WTC11 (cell line): ENCODE measurements around the gene PRKN. TPM values are rescaled to one million over a fixed set of nuclear protein-coding genes. Genes with fewer than 3 reads are reported as not detected.

ENCODE experiments used
- ATAC-seq: fragments of 200-7000 bp; cut with Tn5 transposase; 2 replicates; pipeline ENCODE4 v1.10.0; 2021; ENCODE audit warnings: mild to moderate bottlenecking, moderate library complexity
- CTCF ChIA-PET: fragments of 300-600 bp; sonication (Branson Sonifier 250); formaldehyde crosslinking; loops from one replicate; lab custom pipeline; 2021; ENCODE audit warnings: antibody characterized with exemption; lab: Charles Lee
- POLR2A ChIA-PET: fragments of 350-600 bp; sonication (Branson Sonifier 250); formaldehyde crosslinking; loops from one replicate; lab custom pipeline; 2021; ENCODE audit warnings: antibody characterized with exemption; lab: Charles Lee
- DNase-seq: peaks from one replicate; pipeline ENCODE4 v3.0.0; 2021; ENCODE audit warnings: low spot score
- H3K27ac Mint-ChIP-seq: 2 replicates; pipeline ENCODE4 v1.8.0; 2021; ENCODE audit warnings: mixed read lengths
- H3K27me3 Mint-ChIP-seq: 2 replicates; pipeline ENCODE4 v1.8.0; 2021; ENCODE audit warnings: low read depth, mild to moderate bottlenecking, moderate library complexity, mixed read lengths
- H3K36me3 Mint-ChIP-seq: 2 replicates; pipeline ENCODE4 v1.8.0; 2021; ENCODE audit warnings: mixed read lengths
- H3K4me1 Mint-ChIP-seq: 2 replicates; pipeline ENCODE4 v1.8.0; 2022; ENCODE audit warnings: mixed read lengths
- H3K4me3 Mint-ChIP-seq: 2 replicates; pipeline ENCODE4 v1.8.0; 2021; ENCODE audit warnings: mild to moderate bottlenecking, moderate library complexity, mixed read lengths
- H3K9me3 Mint-ChIP-seq: 2 replicates; pipeline ENCODE4 v1.8.0; 2021; ENCODE audit warnings: mixed read lengths
- ESRRA ChIP-seq: sonication (generic); formaldehyde crosslinking; IDR thresholded peaks from 2 replicates; pipeline ENCODE4 v1.8.1; 2022; ENCODE audit warnings: mild to moderate bottlenecking, missing genetic modification reagents, borderline replicate concordance
- FOXP1 ChIP-seq: sonication (generic); formaldehyde crosslinking; IDR thresholded peaks from 2 replicates; pipeline ENCODE4 v1.8.0; 2022; ENCODE audit warnings: missing genetic modification reagents, mild to moderate bottlenecking, moderate library complexity, borderline replicate concordance
- JAZF1 ChIP-seq: fragments of 250-450 bp; sonication (Bioruptor Pico); IDR thresholded peaks from 2 replicates; pipeline ENCODE4 v1.9.0; 2021; ENCODE audit warnings: moderate library complexity, mild to moderate bottlenecking, inconsistent platforms
- JUN ChIP-seq: sonication (generic); formaldehyde crosslinking; IDR thresholded peaks from 2 replicates; pipeline ENCODE4 v1.8.0; 2023; ENCODE audit warnings: mild to moderate bottlenecking, missing genetic modification reagents
- KAT7 ChIP-seq: sonication (generic); formaldehyde crosslinking; IDR thresholded peaks from 2 replicates; pipeline ENCODE4 v1.8.1; 2023; ENCODE audit warnings: missing genetic modification reagents, mild to moderate bottlenecking, borderline replicate concordance
- NFATC4 ChIP-seq: fragments of 250-450 bp; sonication (Bioruptor Pico); IDR thresholded peaks from 2 replicates; pipeline ENCODE4 v1.9.0; 2021; ENCODE audit warnings: mild to moderate bottlenecking
- NFE2L1 ChIP-seq: sonication (generic); formaldehyde crosslinking; IDR thresholded peaks from 2 replicates; pipeline ENCODE4 v1.8.1; 2023; ENCODE audit warnings: missing genetic modification reagents
- NR1H2 ChIP-seq: sonication (generic); formaldehyde crosslinking; IDR thresholded peaks from 2 replicates; pipeline ENCODE4 v1.9.0; 2021; ENCODE audit warnings: mild to moderate bottlenecking, moderate library complexity, missing genetic modification reagents
- NR2C2 ChIP-seq: sonication (generic); formaldehyde crosslinking; IDR thresholded peaks from 2 replicates; pipeline ENCODE4 v1.8.0; 2022; ENCODE audit warnings: mild to moderate bottlenecking, missing genetic modification reagents
- TCF7 ChIP-seq: sonication (generic); formaldehyde crosslinking; IDR thresholded peaks from 2 replicates; pipeline ENCODE4 v1.8.0; 2022; ENCODE audit warnings: mild to moderate bottlenecking, low read depth, missing genetic modification reagents, moderate library complexity
- TEAD1 ChIP-seq: sonication (generic); formaldehyde crosslinking; IDR thresholded peaks from 2 replicates; pipeline ENCODE4 v1.8.0; 2022; ENCODE audit warnings: mild to moderate bottlenecking, missing genetic modification reagents
- ZNF263 ChIP-seq: sonication (generic); formaldehyde crosslinking; IDR thresholded peaks from 2 replicates; pipeline ENCODE4 v1.8.1; 2022; ENCODE audit warnings: low read depth, mild to moderate bottlenecking, moderate library complexity, missing genetic modification reagents
- ZNF396 ChIP-seq: fragments of 250-450 bp; sonication (Bioruptor Pico); IDR thresholded peaks from 2 replicates; pipeline ENCODE4 v1.8.0; 2021; ENCODE audit warnings: mild to moderate bottlenecking, moderate library complexity, borderline replicate concordance
- total RNA-seq: library from RNA; stranded (reverse); gene quantifications from 3 replicates; pipeline ENCODE4 v1.2.3, GENCODE V29; 2021
- TF ChIP-seq, protein P1 (sequence below): sonication (generic); formaldehyde crosslinking; IDR thresholded peaks from 2 replicates; pipeline ENCODE4 v1.8.0; 2022; ENCODE audit warnings: mild to moderate bottlenecking, missing genetic modification reagents
- TF ChIP-seq, protein P2 (sequence below): sonication (generic); formaldehyde crosslinking; IDR thresholded peaks from 2 replicates; pipeline ENCODE4 v1.8.1; 2023; ENCODE audit warnings: mild to moderate bottlenecking, missing genetic modification reagents, moderate library complexity
- TF ChIP-seq, protein P3 (sequence below): sonication (generic); formaldehyde crosslinking; IDR thresholded peaks from 2 replicates; pipeline ENCODE4 v1.8.1; 2022; ENCODE audit warnings: mild to moderate bottlenecking, moderate library complexity, missing genetic modification reagents
- TF ChIP-seq, protein P4 (sequence below): sonication (generic); formaldehyde crosslinking; IDR thresholded peaks from 2 replicates; pipeline ENCODE4 v1.8.0; 2022; ENCODE audit warnings: missing genetic modification reagents
- TF ChIP-seq, protein P5 (sequence below): fragments of 250-450 bp; sonication (Bioruptor Pico); IDR thresholded peaks from 2 replicates; pipeline ENCODE4 v1.9.0; 2021; ENCODE audit warnings: moderate library complexity, mild to moderate bottlenecking, inconsistent platforms, borderline replicate concordance
- TF ChIP-seq, protein P6 (sequence below): fragments of 250-450 bp; sonication (Bioruptor Pico); conservative IDR thresholded peaks from 2 replicates; pipeline ENCODE4 v1.9.0; 2021; ENCODE audit warnings: mild to moderate bottlenecking
- TF ChIP-seq, protein P7 (sequence below): sonication (generic); formaldehyde crosslinking; IDR thresholded peaks from 2 replicates; pipeline ENCODE4 v1.8.1; 2022; ENCODE audit warnings: low read depth, missing genetic modification reagents, borderline replicate concordance

The PRKN gene
- total RNA-seq, 1 experiment from 2014 or later, result 0.59 TPM

DNA sequence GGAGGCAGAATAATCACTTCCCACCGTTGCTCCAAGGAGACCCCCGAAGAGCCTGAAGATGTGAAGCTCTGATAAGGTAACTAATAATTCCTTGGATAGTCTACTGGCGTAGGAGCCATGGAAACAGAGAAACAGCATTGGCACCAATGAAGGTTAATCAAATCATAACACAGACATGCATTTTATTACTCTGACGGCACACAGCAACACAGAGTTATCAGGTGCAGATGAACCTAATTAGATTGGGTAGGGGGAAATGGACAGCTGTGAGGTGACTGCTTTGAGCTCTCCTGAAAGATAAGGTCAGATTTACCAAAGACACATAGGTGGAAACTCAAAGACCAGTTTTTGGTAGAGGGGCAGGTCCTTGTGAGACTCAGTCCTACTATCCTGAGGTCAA, 909.7 kb downstream of the PRKN start:
- POLR2A ChIA-PET, result no interaction called here
- Mint-ChIP-seq H3K4me3 (no peak overlapping the region), H3K9me3 (no peaks in the 10 kb centered on the region; the same call in 1 of the 2 replicates), H3K36me3 (no peaks in the 10 kb centered on the region), H3K27ac (no peak overlapping the region), H3K4me1 (no peaks in the 10 kb centered on the region), H3K27me3 (no peaks in the 10 kb centered on the region)
- TF ChIP-seq NFATC4 (no peak), NR1H2 (CRISPR knock-in tag) (no peak), KAT7 (CRISPR knock-in tag) (no peak)
- TF ChIP-seq, protein P1, sequence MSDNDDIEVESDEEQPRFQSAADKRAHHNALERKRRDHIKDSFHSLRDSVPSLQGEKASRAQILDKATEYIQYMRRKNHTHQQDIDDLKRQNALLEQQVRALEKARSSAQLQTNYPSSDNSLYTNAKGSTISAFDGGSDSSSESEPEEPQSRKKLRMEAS (CRISPR knock-in tag), result no peak
- TF ChIP-seq, protein P2, sequence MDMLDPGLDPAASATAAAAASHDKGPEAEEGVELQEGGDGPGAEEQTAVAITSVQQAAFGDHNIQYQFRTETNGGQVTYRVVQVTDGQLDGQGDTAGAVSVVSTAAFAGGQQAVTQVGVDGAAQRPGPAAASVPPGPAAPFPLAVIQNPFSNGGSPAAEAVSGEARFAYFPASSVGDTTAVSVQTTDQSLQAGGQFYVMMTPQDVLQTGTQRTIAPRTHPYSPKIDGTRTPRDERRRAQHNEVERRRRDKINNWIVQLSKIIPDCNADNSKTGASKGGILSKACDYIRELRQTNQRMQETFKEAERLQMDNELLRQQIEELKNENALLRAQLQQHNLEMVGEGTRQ, result no peak
- CTCF ChIA-PET, result no interaction called here
- ATAC-seq (no peak), DNase-seq (no peak)

DNA sequence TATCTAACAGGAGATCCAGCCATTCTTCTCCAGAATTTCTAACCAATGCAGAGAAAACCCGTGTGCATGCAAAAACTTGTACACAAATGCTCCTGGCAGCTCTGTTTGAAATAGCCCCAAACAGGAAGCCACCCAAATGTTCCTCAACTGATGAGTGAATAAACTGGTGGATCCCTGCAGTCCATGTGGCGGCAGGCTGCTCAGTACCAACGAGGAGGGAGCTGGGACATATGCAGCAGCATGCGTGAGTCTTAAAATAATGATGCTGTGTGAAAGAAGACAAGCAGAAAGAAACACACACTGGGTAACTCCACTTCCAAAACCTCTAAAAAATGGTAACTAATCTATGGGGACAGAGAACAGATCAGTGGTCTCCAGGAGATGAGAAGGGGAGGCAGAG, 911.6 kb downstream of the PRKN start:
- ChIA-PET POLR2A (no interaction called here), CTCF (no interaction called here)
- H3K27me3 Mint-ChIP-seq, result no peaks in the 10 kb centered on the region
- no peak for DNase-seq
- H3K27ac Mint-ChIP-seq, result no peak overlapping the region
- TF ChIP-seq JAZF1 (CRISPR knock-in tag) (no peak), TEAD1 (no peak), ESRRA (CRISPR knock-in tag) (no peak), NR1H2 (CRISPR knock-in tag) (no peak), ZNF396 (CRISPR knock-in tag) (no peak), FOXP1 (no peak), NFE2L1 (CRISPR knock-in tag) (no peak), ZNF263 (CRISPR knock-in tag) (no peak), JUN (no peak)
- TF ChIP-seq, protein P3, sequence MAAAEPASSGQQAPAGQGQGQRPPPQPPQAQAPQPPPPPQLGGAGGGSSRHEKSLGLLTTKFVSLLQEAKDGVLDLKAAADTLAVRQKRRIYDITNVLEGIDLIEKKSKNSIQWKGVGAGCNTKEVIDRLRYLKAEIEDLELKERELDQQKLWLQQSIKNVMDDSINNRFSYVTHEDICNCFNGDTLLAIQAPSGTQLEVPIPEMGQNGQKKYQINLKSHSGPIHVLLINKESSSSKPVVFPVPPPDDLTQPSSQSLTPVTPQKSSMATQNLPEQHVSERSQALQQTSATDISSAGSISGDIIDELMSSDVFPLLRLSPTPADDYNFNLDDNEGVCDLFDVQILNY, result no peak
- TF ChIP-seq, protein P1 (CRISPR knock-in tag), result no peak
- TF ChIP-seq, protein P4, sequence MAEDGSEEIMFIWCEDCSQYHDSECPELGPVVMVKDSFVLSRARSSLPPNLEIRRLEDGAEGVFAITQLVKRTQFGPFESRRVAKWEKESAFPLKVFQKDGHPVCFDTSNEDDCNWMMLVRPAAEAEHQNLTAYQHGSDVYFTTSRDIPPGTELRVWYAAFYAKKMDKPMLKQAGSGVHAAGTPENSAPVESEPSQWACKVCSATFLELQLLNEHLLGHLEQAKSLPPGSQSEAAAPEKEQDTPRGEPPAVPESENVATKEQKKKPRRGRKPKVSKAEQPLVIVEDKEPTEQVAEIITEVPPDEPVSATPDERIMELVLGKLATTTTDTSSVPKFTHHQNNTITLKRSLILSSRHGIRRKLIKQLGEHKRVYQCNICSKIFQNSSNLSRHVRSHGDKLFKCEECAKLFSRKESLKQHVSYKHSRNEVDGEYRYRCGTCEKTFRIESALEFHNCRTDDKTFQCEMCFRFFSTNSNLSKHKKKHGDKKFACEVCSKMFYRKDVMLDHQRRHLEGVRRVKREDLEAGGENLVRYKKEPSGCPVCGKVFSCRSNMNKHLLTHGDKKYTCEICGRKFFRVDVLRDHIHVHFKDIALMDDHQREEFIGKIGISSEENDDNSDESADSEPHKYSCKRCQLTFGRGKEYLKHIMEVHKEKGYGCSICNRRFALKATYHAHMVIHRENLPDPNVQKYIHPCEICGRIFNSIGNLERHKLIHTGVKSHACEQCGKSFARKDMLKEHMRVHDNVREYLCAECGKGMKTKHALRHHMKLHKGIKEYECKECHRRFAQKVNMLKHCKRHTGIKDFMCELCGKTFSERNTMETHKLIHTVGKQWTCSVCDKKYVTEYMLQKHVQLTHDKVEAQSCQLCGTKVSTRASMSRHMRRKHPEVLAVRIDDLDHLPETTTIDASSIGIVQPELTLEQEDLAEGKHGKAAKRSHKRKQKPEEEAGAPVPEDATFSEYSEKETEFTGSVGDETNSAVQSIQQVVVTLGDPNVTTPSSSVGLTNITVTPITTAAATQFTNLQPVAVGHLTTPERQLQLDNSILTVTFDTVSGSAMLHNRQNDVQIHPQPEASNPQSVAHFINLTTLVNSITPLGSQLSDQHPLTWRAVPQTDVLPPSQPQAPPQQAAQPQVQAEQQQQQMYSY (CRISPR knock-in tag), result no peak
- H3K36me3 Mint-ChIP-seq, result no peaks in the 10 kb centered on the region
- no peaks in the 10 kb centered on the region for H3K4me1 Mint-ChIP-seq
- H3K9me3 Mint-ChIP-seq, result peaks cover 4% of the 10 kb centered on the region
- no peak for ATAC-seq
- H3K4me3 Mint-ChIP-seq, result no peak overlapping the region

DNA sequence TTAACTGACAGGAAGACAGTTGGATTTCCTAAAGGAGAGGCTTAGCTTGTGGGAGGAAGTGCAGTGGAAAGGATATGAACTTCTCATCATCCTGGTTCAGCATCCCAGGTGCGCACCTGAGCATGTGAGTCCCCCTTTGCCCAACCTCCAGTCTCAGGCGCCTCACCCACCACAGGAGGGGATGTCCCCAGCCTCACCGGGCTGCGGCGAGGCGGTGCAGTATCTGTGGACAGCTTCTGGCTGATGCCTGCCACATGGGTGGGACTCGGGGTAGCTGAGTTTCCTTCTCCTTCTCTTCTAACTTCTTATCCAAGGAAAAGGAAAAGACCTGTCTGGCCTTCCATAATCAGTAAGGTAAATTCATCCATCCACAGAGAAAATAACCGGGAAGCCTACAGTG, 914.4 kb downstream of the PRKN start:
- CTCF ChIA-PET, result no interaction called here
- no peaks in the 10 kb centered on the region for H3K27me3 Mint-ChIP-seq
- no peak for ATAC-seq
- no peak overlapping the region for H3K4me3 Mint-ChIP-seq
- POLR2A ChIA-PET, result no interaction called here
- no peak for DNase-seq
- H3K9me3 Mint-ChIP-seq, result peaks cover 4% of the 10 kb centered on the region
- H3K36me3 Mint-ChIP-seq, result no peaks in the 10 kb centered on the region
- no peak overlapping the region for H3K27ac Mint-ChIP-seq
- no peaks in the 10 kb centered on the region for H3K4me1 Mint-ChIP-seq
- TF ChIP-seq NR2C2 (CRISPR knock-in tag), result no peak
- TF ChIP-seq, protein P1 (CRISPR knock-in tag), result no peak
- no peak for TF ChIP-seq TCF7 (CRISPR knock-in tag)
- TF ChIP-seq, protein P5, sequence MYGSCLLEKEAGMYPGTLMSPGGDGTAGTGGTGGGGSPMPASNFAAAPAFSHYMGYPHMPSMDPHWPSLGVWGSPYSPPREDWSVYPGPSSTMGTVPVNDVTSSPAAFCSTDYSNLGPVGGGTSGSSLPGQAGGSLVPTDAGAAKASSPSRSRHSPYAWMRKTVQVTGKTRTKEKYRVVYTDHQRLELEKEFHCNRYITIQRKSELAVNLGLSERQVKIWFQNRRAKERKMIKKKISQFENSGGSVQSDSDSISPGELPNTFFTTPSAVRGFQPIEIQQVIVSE (CRISPR knock-in tag), result no peak
- TF ChIP-seq, protein P6, sequence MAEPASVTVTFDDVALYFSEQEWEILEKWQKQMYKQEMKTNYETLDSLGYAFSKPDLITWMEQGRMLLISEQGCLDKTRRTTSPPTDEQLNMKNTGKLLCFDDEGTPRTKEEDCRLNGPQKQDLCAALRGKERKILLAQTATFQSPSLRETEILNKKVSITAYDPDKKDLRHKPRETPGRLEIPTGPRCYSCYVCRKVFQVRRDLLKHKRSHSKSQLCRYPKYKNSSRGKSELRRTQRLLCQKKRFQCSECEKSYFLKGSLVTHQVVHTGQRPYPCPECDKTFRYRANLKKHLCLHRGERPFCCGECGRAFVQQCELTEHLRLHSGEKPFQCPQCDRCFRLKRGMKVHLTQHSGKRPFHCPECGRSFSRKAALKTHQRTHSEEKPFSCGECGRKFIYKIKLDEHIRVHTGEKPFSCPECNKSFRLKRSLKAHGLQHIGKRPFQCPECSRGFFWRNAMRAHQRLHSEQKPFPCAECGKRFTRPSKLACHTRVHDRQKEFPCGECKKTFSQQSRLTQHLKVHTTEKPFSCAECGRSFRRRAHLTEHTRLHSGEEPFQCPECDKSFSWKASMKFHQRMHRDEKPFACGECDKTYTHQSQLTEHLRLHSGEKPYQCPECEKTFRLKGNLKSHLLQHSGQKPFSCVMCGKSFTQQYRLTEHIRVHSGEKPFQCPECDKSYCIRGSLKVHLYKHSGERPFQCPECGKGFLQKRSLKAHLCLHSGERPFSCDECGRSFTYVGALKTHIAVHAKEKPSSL, result no peak
- TF ChIP-seq NFE2L1 (CRISPR knock-in tag), result no peak
- TF ChIP-seq, protein P7, sequence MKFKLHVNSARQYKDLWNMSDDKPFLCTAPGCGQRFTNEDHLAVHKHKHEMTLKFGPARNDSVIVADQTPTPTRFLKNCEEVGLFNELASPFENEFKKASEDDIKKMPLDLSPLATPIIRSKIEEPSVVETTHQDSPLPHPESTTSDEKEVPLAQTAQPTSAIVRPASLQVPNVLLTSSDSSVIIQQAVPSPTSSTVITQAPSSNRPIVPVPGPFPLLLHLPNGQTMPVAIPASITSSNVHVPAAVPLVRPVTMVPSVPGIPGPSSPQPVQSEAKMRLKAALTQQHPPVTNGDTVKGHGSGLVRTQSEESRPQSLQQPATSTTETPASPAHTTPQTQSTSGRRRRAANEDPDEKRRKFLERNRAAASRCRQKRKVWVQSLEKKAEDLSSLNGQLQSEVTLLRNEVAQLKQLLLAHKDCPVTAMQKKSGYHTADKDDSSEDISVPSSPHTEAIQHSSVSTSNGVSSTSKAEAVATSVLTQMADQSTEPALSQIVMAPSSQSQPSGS (CRISPR knock-in tag), result no peak
- no peak for TF ChIP-seq JAZF1 (CRISPR knock-in tag)
